Hepatocyte (in vitro differentiated cells): Measurements from ENCODE around the gene NUDT16L1.

ENCODE experiments used
- CTCF ChIP-seq: fragments of 200-600 bp; sonication (generic); IDR thresholded peaks from 2 replicates; pipeline ENCODE4 v1.5.1; 2016; ENCODE audit warnings: antibody characterized with exemption, mild to moderate bottlenecking; ENCODE audit not compliant: poor library complexity
- EZH2 ChIP-seq: fragments of 200-600 bp; sonication (generic); IDR thresholded peaks from 2 replicates; pipeline ENCODE4 v1.6.1; 2016; ENCODE audit warnings: antibody characterized with exemption, mild to moderate bottlenecking, borderline replicate concordance
- EZH2phosphoT487 ChIP-seq: fragments of 200-600 bp; sonication (generic); IDR thresholded peaks from one replicate; pipeline ENCODE4 v1.6.1; 2018; ENCODE audit warnings: antibody characterized with exemption, mild to moderate bottlenecking, low read depth, moderate library complexity; ENCODE audit not compliant: unreplicated experiment, severe bottlenecking

GRCh38 chr16:4733747-4734062, 40.3 kb downstream of the NUDT16L1 start:
- TF ChIP-seq CTCF = no peak
- TF ChIP-seq EZH2 = no peak
- TF ChIP-seq EZH2phosphoT487 = no peak
